Kidney (tissue), 14 donors: ENCODE data around the gene KIF6. TPM values are rescaled to one million over a fixed set of nuclear protein-coding genes. Genes with fewer than 3 reads are reported as not detected.

Source experiments
- DNase-seq, 5 donors: peaks; one replicate each; pipeline ENCODE4 v3.0.0-alpha.2; 2013 to 2020
- FAIRE-seq: peaks from 2 replicates; lab custom pipeline; 2012; peaks lifted over from hg19 to GRCh38; lab: Jason Lieb, UNC
- H3K27ac ChIP-seq, 2 donors: one replicate each; pipeline ENCODE4 v1.7.0; 2013; ENCODE audit warnings: low read depth in 2 of 2, low read length in 2 of 2, inconsistent platforms in 1 of 2
- H3K27me3 ChIP-seq: one replicate; pipeline ENCODE4 v1.7.1; 2013; ENCODE audit warnings: low read length, inconsistent platforms; ENCODE audit not compliant: control insufficient read depth, insufficient read depth
- H3K36me3 ChIP-seq, 3 donors: one replicate each; pipeline versions ENCODE4 v1.7.0 to v1.7.1; 2013; ENCODE audit warnings: low read length in 3 of 3, control low read depth in 1 of 3, inconsistent platforms in 1 of 3; ENCODE audit not compliant: insufficient read depth in 3 of 3, control insufficient read depth in 2 of 3
- H3K4me1 ChIP-seq, 3 donors: one replicate each; pipeline versions ENCODE4 v1.7.0 to v1.7.1; 2013; ENCODE audit warnings: low read length in 3 of 3, inconsistent platforms in 1 of 3, low read depth in 1 of 3; ENCODE audit not compliant: control insufficient read depth in 2 of 3, insufficient read depth in 2 of 3
- H3K4me3 ChIP-seq, 3 donors: one replicate each; pipeline versions ENCODE4 v1.7.0 to v1.8.1; 2013; ENCODE audit warnings: low read length in 3 of 3, control low read depth in 1 of 3, inconsistent platforms in 1 of 3
- H3K9ac ChIP-seq, 3 donors: one replicate each; pipeline versions ENCODE4 v1.7.0 to v1.7.1; 2013; ENCODE audit warnings: low read length in 3 of 3, control low read depth in 1 of 3, inconsistent platforms in 1 of 3
- H3K9me3 ChIP-seq, 3 donors: one replicate each; pipeline versions ENCODE4 v1.7.0 to v1.7.1; 2013; ENCODE audit warnings: low read length in 3 of 3, control low read depth in 1 of 3, inconsistent platforms in 1 of 3; ENCODE audit not compliant: control insufficient read depth in 2 of 3, insufficient read depth in 1 of 3
- CTCF ChIP-seq: IDR thresholded peaks from 3 replicates; pipeline ENCODE4 v1.5.1; 2012; ENCODE audit warnings: mild to moderate bottlenecking, moderate library complexity, borderline replicate concordance; ENCODE audit not compliant: insufficient read depth; ENCODE audit errors: extremely low read depth
- intact Hi-C: fragments of 100-400 bp; cut with DNase I; formaldehyde crosslinking; loops from one replicate; pipeline ENCODE4 v1.11.1; 2022
- polyA plus RNA-seq: library from polyadenylated mRNA; stranded (reverse); fragments of 350-450 nt; fragmentation: Illumina TruSeq; extraction: RNeasy Lipid Tissue Mini Kit (QIAGEN cat#74804); gene quantifications from one replicate; pipeline ENCODE4 v1.2.3, GENCODE V29; 2014; ENCODE audit warnings: low read depth, low replicate concordance; ENCODE audit not compliant: insufficient read depth
- total RNA-seq: library from RNA; stranded (reverse); fragmentation: NEBNext Ultra II Directional; extraction: Animal tissue kit (Norgen Biotek cat#: 25700); gene quantifications from one replicate; pipeline ENCODE4 v1.2.1, GENCODE V29; 2021
- donor health status: control.
- donor health status: control.
- donor health status: control.
- donor health status: control.
- donor health status: control.
- donor health status: DM: yes; HTN: yes; CAD: no.
- donor health status: Normal renal cell carcinoma (clear cell type).

KIF6 gene
- total and polyA plus RNA-seq, 2 donors from 2014 or later: 1.7 to 2.9 TPM

DNA sequence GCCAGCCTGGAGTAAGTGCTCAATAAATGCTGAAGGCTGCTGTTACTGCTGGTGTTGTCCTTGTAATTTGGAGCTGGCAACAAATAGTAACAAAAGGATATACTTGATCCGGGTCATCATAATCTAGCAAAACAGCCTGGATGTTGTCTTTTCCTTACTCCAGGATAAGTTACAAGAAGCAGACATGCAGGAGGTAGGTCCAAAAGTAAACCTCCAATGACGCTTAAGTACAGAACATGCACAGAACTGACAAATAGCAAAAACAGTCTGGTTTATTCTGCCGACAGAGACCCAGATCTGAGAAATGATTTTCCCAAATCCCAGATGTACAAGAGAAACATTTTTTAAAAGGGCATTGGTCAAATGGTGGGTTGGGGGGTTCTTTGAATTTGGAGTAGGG, 309.7 kb downstream of the KIF6 start:
- intact Hi-C loops: no loop called here
- no peaks in the 10 kb centered on the region for H3K36me3 ChIP-seq
- H3K27me3 ChIP-seq: no peaks in the 10 kb centered on the region
- no peaks in the 10 kb centered on the region for H3K9me3 ChIP-seq
- TF ChIP-seq CTCF: no peak
- DNase-seq (no peak), FAIRE-seq (no peak)
- H3K4me3 ChIP-seq: no peak overlapping the region
- no peak overlapping the region for H3K27ac ChIP-seq
- no peak overlapping the region for H3K9ac ChIP-seq
- H3K4me1 ChIP-seq: no peaks in the 10 kb centered on the region

- no peak for FAIRE-seq
Observed at GRCh38 chr6:39411465-39411864, 313.7 kb downstream of the KIF6 start.

GRCh38 chr6:39411001-39411400, 314.2 kb downstream of the KIF6 start:
- no peaks in the 10 kb centered on the region for H3K27me3 ChIP-seq
- H3K9me3 ChIP-seq: no peaks in the 10 kb centered on the region
- FAIRE-seq: no peak
- intact Hi-C loops: no loop called here
- H3K4me1 ChIP-seq: no peaks in the 10 kb centered on the region
- H3K4me3 ChIP-seq: no peak overlapping the region
- no peak overlapping the region for H3K27ac ChIP-seq
- TF ChIP-seq CTCF: no peak
- DNase-seq: no peak
- H3K9ac ChIP-seq: no peak overlapping the region
- no peaks in the 10 kb centered on the region for H3K36me3 ChIP-seq

More at GRCh38 chr6:39411465-39411864, 313.7 kb downstream of the KIF6 start:
- intact Hi-C loops: no loop called here
- no peak for TF ChIP-seq CTCF
- Histone ChIP-seq H3K9me3 (no peaks in the 10 kb centered on the region), H3K36me3 (no peaks in the 10 kb centered on the region), H3K27me3 (no peaks in the 10 kb centered on the region), H3K27ac (no peak overlapping the region), H3K4me3 (no peak overlapping the region), H3K9ac (no peak overlapping the region), H3K4me1 (no peaks in the 10 kb centered on the region)
- DNase-seq: no peak

GRCh38 chr6:39409889-39410288, 315.3 kb downstream of the KIF6 start:
- Histone ChIP-seq H3K9me3 (no peaks in the 10 kb centered on the region), H3K27ac (no peak overlapping the region), H3K36me3 (no peaks in the 10 kb centered on the region), H3K27me3 (no peaks in the 10 kb centered on the region), H3K9ac (no peak overlapping the region), H3K4me3 (no peak overlapping the region), H3K4me1 (no peaks in the 10 kb centered on the region)
- intact Hi-C loops: no loop called here
- no peak for TF ChIP-seq CTCF
- DNase-seq: no peak
- FAIRE-seq: no peak
